H1 (cell line): Measurements from ENCODE around the gene NCAPD3.

Source experiments
- GABPA ChIP-seq: IDR thresholded peaks from 2 replicates; pipeline ENCODE4 v1.6.1; 2011; ENCODE audit warnings: mild to moderate bottlenecking, low read length, moderate library complexity, borderline replicate concordance; ENCODE audit not compliant: insufficient read depth
- POLR2A ChIP-seq, 2 experiments: IDR thresholded peaks; 1 replicate in 1 of 2; 2 replicates in 1 of 2; pipeline ENCODE4 v1.6.1; 2011; ENCODE audit warnings: low read depth in 2 of 2, low read length in 2 of 2, mild to moderate bottlenecking in 2 of 2; ENCODE audit errors: control extremely low read depth in 1 of 2
- POLR2AphosphoS5 ChIP-seq: IDR thresholded peaks from 2 replicates; pipeline ENCODE4 v1.6.1; 2011; ENCODE audit warnings: low read depth, low read length
- TBP ChIP-seq: IDR thresholded peaks from 2 replicates; pipeline ENCODE4 v1.6.1; 2011; ENCODE audit warnings: low read depth, low read length, improper control_type of control experiment
- ZNF274 ChIP-seq: IDR thresholded peaks from 2 replicates; pipeline ENCODE4 v1.7.0; 2012; ENCODE audit warnings: low read length, borderline replicate concordance; ENCODE audit errors: extremely low read depth
- TF ChIP-seq, protein P1 (sequence below), 3 experiments: IDR thresholded peaks; 1 replicate in 2 of 3; 2 replicates in 1 of 3; pipeline versions ENCODE4 v1.5.1 to v1.6.1; 2011; ENCODE audit warnings: low read length in 3 of 3, mild to moderate bottlenecking in 3 of 3, inconsistent platforms in 2 of 3, low read depth in 1 of 3, moderate library complexity in 1 of 3; ENCODE audit not compliant: insufficient read depth in 1 of 3; ENCODE audit errors: control extremely low read depth in 1 of 3

DNA sequence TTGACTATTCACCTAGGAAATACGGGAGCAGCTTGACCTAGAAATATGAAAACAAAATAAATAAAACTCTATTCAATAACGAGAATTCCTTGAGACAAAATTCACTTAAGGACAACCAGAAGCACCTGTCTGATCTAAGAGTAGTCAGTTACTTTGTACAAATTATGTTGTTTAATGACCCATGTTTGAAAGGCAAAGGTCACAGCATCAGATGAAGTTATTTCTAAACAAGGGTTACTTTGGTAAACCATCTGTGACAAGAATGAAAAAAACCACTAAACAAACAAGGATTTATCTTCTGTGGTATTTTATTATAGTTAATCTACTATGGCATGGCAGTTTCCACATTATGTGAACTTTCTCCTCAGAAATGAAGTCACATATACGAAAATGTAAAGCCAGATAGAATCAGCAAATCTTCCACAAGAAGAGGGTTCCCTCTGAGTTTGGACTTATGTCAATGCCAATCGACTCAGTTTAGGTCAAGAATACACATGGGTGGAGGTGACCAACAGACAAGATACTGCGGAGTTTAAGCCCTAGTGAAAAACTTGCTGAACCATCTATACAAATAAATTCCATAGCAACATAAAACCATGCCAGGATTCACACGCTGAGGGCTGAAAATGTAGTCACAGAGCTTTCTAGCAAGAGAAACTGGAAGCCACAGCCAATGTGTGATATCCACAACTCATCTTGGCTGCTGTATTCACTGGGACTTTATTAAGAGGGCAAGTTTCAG is 53.4 kb downstream of the NCAPD3 start:
- TF ChIP-seq POLR2AphosphoS5 (no peak), GABPA (no peak), TBP (no peak), ZNF274 (no peak), POLR2A (IDR thresholded peaks at IDR 0.05; ENCODE audit: control extremely low read depth in 1 of 2, low read depth in 2 of 2, low read length in 2 of 2) (no peak)
- TF ChIP-seq, protein P1, sequence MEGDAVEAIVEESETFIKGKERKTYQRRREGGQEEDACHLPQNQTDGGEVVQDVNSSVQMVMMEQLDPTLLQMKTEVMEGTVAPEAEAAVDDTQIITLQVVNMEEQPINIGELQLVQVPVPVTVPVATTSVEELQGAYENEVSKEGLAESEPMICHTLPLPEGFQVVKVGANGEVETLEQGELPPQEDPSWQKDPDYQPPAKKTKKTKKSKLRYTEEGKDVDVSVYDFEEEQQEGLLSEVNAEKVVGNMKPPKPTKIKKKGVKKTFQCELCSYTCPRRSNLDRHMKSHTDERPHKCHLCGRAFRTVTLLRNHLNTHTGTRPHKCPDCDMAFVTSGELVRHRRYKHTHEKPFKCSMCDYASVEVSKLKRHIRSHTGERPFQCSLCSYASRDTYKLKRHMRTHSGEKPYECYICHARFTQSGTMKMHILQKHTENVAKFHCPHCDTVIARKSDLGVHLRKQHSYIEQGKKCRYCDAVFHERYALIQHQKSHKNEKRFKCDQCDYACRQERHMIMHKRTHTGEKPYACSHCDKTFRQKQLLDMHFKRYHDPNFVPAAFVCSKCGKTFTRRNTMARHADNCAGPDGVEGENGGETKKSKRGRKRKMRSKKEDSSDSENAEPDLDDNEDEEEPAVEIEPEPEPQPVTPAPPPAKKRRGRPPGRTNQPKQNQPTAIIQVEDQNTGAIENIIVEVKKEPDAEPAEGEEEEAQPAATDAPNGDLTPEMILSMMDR (IDR thresholded peaks at IDR 0.05; ENCODE audit: control extremely low read depth in 1 of 3, insufficient read depth in 1 of 3, low read depth in 1 of 3, low read length in 3 of 3), result no peak
